Measurements from ENCODE around the gene RUNX2. TPM values are rescaled to one million over a fixed set of nuclear protein-coding genes. Genes with fewer than 3 reads are reported as not detected.

The RUNX2 gene
- total RNA-seq, 1 donor from 2014 or later: not detected

GRCh38 chr6:45568626-45569025 lies 240.5 kb downstream of the RUNX2 start:
- Mint-ChIP-seq H3K4me1 (ENCODE audit: low read depth, unreplicated experiment) (no peaks in the 10 kb centered on the region), H3K27ac (ENCODE audit: unreplicated experiment) (no peak overlapping the region), H3K9me3 (ENCODE audit: unreplicated experiment) (peaks cover 2% of the 10 kb centered on the region), H3K4me3 (ENCODE audit: unreplicated experiment) (no peak overlapping the region), H3K36me3 (ENCODE audit: unreplicated experiment) (no peaks in the 10 kb centered on the region), H3K27me3 (ENCODE audit: unreplicated experiment) (peaks cover 3% of the 10 kb centered on the region)
- TF ChIP-seq CTCF (IDR thresholded peaks at IDR 0.05; ENCODE audit: partially characterized antibody, unreplicated experiment): no peak
- DNase-seq: no peak

DNA sequence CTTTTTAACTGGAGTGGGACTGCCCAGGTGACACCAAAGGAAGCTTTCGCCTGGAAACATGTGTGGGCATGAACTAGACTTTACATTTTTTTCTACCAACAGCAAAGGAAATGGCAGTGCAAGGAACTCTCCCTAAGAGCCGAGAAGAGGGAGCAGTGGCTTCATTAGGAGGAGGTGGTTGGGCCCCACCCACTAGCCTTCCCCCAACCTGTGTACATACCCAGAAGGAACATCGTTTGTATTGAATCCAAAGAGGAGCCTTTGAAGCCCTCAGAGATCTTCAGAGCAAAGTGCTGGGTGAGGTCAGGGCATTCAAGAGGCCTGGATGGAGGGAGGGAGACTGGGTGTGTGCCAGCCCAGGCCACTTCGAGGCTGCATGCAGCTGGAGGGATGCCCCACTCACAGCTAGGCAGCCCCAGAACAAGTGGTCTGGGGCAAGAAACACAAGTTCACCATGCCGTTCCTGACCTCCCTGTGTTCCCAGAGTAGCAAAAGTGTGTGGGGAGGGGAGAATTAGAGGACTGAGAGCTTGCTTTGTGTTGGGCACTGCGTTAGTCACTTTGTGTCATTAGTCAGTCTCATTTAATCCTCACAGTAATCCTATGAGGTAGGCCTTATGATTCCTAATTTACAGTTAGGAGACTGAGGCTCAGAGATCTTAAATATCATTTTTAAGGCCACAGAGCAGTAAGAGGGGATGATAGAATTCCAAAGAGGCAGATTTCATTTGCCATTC lies 241.2 kb downstream of the RUNX2 start:
- no peak for DNase-seq
- no peak overlapping the region for H3K27ac Mint-ChIP-seq (ENCODE audit: unreplicated experiment)
- peaks cover 2% of the 10 kb centered on the region for H3K9me3 Mint-ChIP-seq (ENCODE audit: unreplicated experiment)
- H3K4me1 Mint-ChIP-seq (ENCODE audit: low read depth, unreplicated experiment): no peaks in the 10 kb centered on the region
- no peak overlapping the region for H3K4me3 Mint-ChIP-seq (ENCODE audit: unreplicated experiment)
- peaks cover 3% of the 10 kb centered on the region for H3K27me3 Mint-ChIP-seq (ENCODE audit: unreplicated experiment)
- H3K36me3 Mint-ChIP-seq (ENCODE audit: unreplicated experiment): no peaks in the 10 kb centered on the region
- TF ChIP-seq CTCF (IDR thresholded peaks at IDR 0.05; ENCODE audit: partially characterized antibody, unreplicated experiment): no peak

DNA sequence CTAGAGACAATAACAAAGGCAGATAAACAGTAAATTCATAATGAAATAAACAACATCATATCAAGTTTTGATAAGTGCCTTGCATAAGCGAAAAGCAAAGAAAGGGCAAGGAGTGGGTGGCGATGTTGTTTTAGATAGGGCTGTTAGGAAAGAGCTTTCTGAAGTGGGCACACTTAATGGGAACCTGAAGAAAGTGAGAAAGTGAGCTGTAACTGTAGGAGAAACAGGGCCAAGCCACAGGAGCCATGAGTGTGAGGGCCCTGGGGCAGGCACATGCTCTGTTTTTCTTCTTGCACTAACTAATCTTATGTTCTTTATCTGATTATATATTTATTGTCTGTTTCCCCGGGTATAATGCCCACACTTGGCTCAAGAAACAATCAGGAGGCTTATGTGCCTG lies 243.0 kb downstream of the RUNX2 start:
- peaks cover 3% of the 10 kb centered on the region for H3K27me3 Mint-ChIP-seq (ENCODE audit: unreplicated experiment)
- H3K36me3 Mint-ChIP-seq (ENCODE audit: unreplicated experiment): no peaks in the 10 kb centered on the region
- no peaks in the 10 kb centered on the region for H3K4me1 Mint-ChIP-seq (ENCODE audit: low read depth, unreplicated experiment)
- no peak for DNase-seq
- no peak overlapping the region for H3K4me3 Mint-ChIP-seq (ENCODE audit: unreplicated experiment)
- H3K9me3 Mint-ChIP-seq (ENCODE audit: unreplicated experiment): peaks cover 2% of the 10 kb centered on the region
- TF ChIP-seq CTCF (IDR thresholded peaks at IDR 0.05; ENCODE audit: partially characterized antibody, unreplicated experiment): no peak
- no peak overlapping the region for H3K27ac Mint-ChIP-seq (ENCODE audit: unreplicated experiment)

GRCh38 chr6:45572833-45573232 lies 244.7 kb downstream of the RUNX2 start:
- no peak for TF ChIP-seq CTCF (IDR thresholded peaks at IDR 0.05; ENCODE audit: partially characterized antibody, unreplicated experiment)
- DNase-seq: no peak
- peaks cover 7% of the 10 kb centered on the region for H3K4me1 Mint-ChIP-seq (ENCODE audit: low read depth, unreplicated experiment)

GRCh38 chr6:45574014-45574461 lies 245.9 kb downstream of the RUNX2 start:
- Mint-ChIP-seq H3K4me3 (ENCODE audit: unreplicated experiment) (no peak overlapping the region), H3K36me3 (ENCODE audit: unreplicated experiment) (peaks cover 4% of the 10 kb centered on the region), H3K27ac (ENCODE audit: unreplicated experiment) (no peak overlapping the region), H3K27me3 (ENCODE audit: unreplicated experiment) (peaks cover 3% of the 10 kb centered on the region), H3K9me3 (ENCODE audit: unreplicated experiment) (no peaks in the 10 kb centered on the region), H3K4me1 (ENCODE audit: low read depth, unreplicated experiment) (peaks cover 7% of the 10 kb centered on the region)
- TF ChIP-seq CTCF (IDR thresholded peaks at IDR 0.05; ENCODE audit: partially characterized antibody, unreplicated experiment): no peak
- DNase-seq: no peak

More at GRCh38 chr6:45572833-45573232, 244.7 kb downstream of the RUNX2 start:
- H3K27me3 Mint-ChIP-seq (ENCODE audit: unreplicated experiment): peaks cover 3% of the 10 kb centered on the region
- H3K36me3 Mint-ChIP-seq (ENCODE audit: unreplicated experiment): peaks cover 4% of the 10 kb centered on the region
- H3K4me3 Mint-ChIP-seq (ENCODE audit: unreplicated experiment): no peak overlapping the region
- H3K27ac Mint-ChIP-seq (ENCODE audit: unreplicated experiment): no peak overlapping the region
- H3K9me3 Mint-ChIP-seq (ENCODE audit: unreplicated experiment): no peaks in the 10 kb centered on the region
